Stimulated activated CD4-positive, alpha-beta T cell treated with anti-CD3 and anti-CD28 coated beads, Interleukin-1b, Interleukin-23, amount 100 ng/mL, for 1 hour (primary cell): ENCODE data around the gene PSENEN.
"Not testable (repeated sequence)": the region's sequence is repeated elsewhere in the genome, so short reads cannot be mapped to it uniquely, and the experiment has no call there.

ENCODE experiments used
- DNase-seq, 2 donors: peaks; one replicate each; pipeline ENCODE4 v3.0.0-alpha.2; 2020; ENCODE audit warnings: low read depth in 2 of 2

Gene PSENEN

GRCh38 chr19:35788205-35788960 lies 42.9 kb downstream of the PSENEN start:
- no peak for DNase-seq

GRCh38 chr19:35789195-35789977 lies 43.9 kb downstream of the PSENEN start:
- DNase-seq = no peak

GRCh38 chr19:35789978-35790944 lies 44.8 kb downstream of the PSENEN start:
- DNase-seq = no peak

GRCh38 chr19:35790981-35791813 lies 45.7 kb downstream of the PSENEN start:
- DNase-seq = no peak

- no peak for DNase-seq
Measured at GRCh38 chr19:35791814-35792279, 46.4 kb downstream of the PSENEN start.

- no peak for DNase-seq
Measured at GRCh38 chr19:35792312-35792711, 46.9 kb downstream of the PSENEN start.

- no peak for DNase-seq
Measured at GRCh38 chr19:35792888-35793287, 47.4 kb downstream of the PSENEN start.

GRCh38 chr19:35793381-35794165 lies 48.1 kb downstream of the PSENEN start:
- no peak for DNase-seq

GRCh38 chr19:35795564-35795963 lies 50.1 kb downstream of the PSENEN start:
- DNase-seq = not testable (repeated sequence)
